Measurements from ENCODE around the gene FOXO3. TPM values are rescaled to one million over a fixed set of nuclear protein-coding genes. Genes with fewer than 3 reads are reported as not detected.

Gene FOXO3
- total and polyA plus RNA-seq, 2 donors (not counting 3 experiments of a cell fraction or from before 2014, with no cell fraction given): 14.4 to 16.9 TPM

- FAIRE-seq: no peak
- POLR2A ChIA-PET: no interaction called here
- H3K27ac ChIP-seq (ENCODE audit: insufficient read depth, low read depth, low read length): no peak overlapping the region
These were observed 37.0 kb downstream of the FOXO3 start for GRCh38 chr6:108597572-108598304.

More at GRCh38 chr6:108597572-108598304, 37.0 kb downstream of the FOXO3 start:
- Histone ChIP-seq H3K27me3 (ENCODE audit: control insufficient read depth in 2 of 2, insufficient read depth in 2 of 2, low read length in 2 of 2) (no peaks in the 10 kb centered on the region), H3K9me3 (replicated peaks; ENCODE audit: control insufficient read depth, insufficient read depth, low read length) (no peaks in the 10 kb centered on the region), H3K4me3 (replicated peaks in 1 of 3; ENCODE audit: insufficient read depth in 1 of 3, low read depth in 1 of 3, low read length in 3 of 3) (no peak overlapping the region), H2AFZ (ENCODE audit: low read depth, low read length) (no peak overlapping the region), H3K9ac (replicated peaks; ENCODE audit: extremely low read depth, insufficient read depth, low read length) (no peak overlapping the region), H3K79me2 (ENCODE audit: control insufficient read depth, insufficient read depth, low read length) (peaks cover 3% of the 10 kb centered on the region), H3K36me3 (ENCODE audit: control insufficient read depth in 2 of 2, extremely low read depth in 1 of 2, insufficient read depth in 2 of 2, low read length in 2 of 2) (no peaks in the 10 kb centered on the region), H3K9me1 (replicated peaks; ENCODE audit: control insufficient read depth, extremely low read depth, insufficient read depth, low read length) (no peaks in the 10 kb centered on the region), H4K20me1 (replicated peaks; ENCODE audit: control insufficient read depth, extremely low read depth, insufficient read depth, low read length) (no peaks in the 10 kb centered on the region), H3K4me1 (ENCODE audit: control insufficient read depth, extremely low read depth, insufficient read depth, low read length) (no peaks in the 10 kb centered on the region), H3K4me2 (ENCODE audit: insufficient read depth, low read length) (no peak overlapping the region)
- CTCF ChIA-PET: interaction anchor here (0.6 to 1.0 kb wide), 3 partner anchors 8 to 57 kb away, joined by 3 read pairs; no protein-coding TSS in a partner anchor
- BruUV-seq (replicated peaks): no TSS peak
- intact Hi-C loops (cut with micrococcal nuclease) (no loop called here), dilution Hi-C loops (cut with MboI; ENCODE audit: extremely low pct_ligation_motif_present, low sequenced_read_pairs) (no loop called here)
- peak; percentile 57 for DNase-seq (ENCODE audit: low read depth, low spot score)
- TF ChIP-seq FOS (IDR thresholded peaks at IDR 0.05; ENCODE audit: borderline replicate concordance, insufficient read depth, low read length) (no peak), JUN (IDR thresholded peaks at IDR 0.05; ENCODE audit: borderline replicate concordance, insufficient read depth, insufficient read length, low read depth) (no peak), CTCF (IDR thresholded peaks at IDR 0.05; ENCODE audit: extremely low read depth in 1 of 2, insufficient read depth in 1 of 2, low read depth in 1 of 2, low read length in 2 of 2) (no peak), POLR2AphosphoS5 (IDR thresholded peaks at IDR 0.05; ENCODE audit: insufficient read depth, low read depth, low read length) (no peak), POLR2A (IDR thresholded peaks at IDR 0.05; ENCODE audit: low read depth, low read length) (no peak)
